Effector memory CD4-positive, alpha-beta T cell (primary cell): ENCODE data around the gene CCDC50.

Experiments used
- DNase-seq, 3 donors: peaks; one replicate each; pipeline ENCODE4 v3.0.0-alpha.2; 2020
- H3K27ac ChIP-seq: 2 replicates; pipeline ENCODE4 v1.7.0; 2013; ENCODE audit warnings: mild to moderate bottlenecking, low read length, moderate library complexity; ENCODE audit not compliant: insufficient read depth, poor library complexity, severe bottlenecking
- H3K27me3 ChIP-seq: replicated peaks from 2 replicates; pipeline ENCODE4 v1.7.0; 2013; ENCODE audit warnings: mild to moderate bottlenecking, low read length; ENCODE audit not compliant: insufficient read depth, control insufficient read depth, poor library complexity, severe bottlenecking
- H3K36me3 ChIP-seq: 2 replicates; pipeline ENCODE4 v1.7.0; 2013; ENCODE audit warnings: mild to moderate bottlenecking, low read length, moderate library complexity; ENCODE audit not compliant: control insufficient read depth, insufficient read depth
- H3K4me1 ChIP-seq: 2 replicates; pipeline ENCODE4 v1.7.0; 2013; ENCODE audit warnings: low read length, mild to moderate bottlenecking; ENCODE audit not compliant: control insufficient read depth, insufficient read depth, poor library complexity, severe bottlenecking
- H3K4me3 ChIP-seq: 2 replicates; pipeline ENCODE4 v1.7.0; 2013; ENCODE audit warnings: low read length, low read depth, mild to moderate bottlenecking; ENCODE audit not compliant: insufficient read depth, poor library complexity, severe bottlenecking
- H3K9me3 ChIP-seq: 2 replicates; pipeline ENCODE4 v1.7.0; 2013; ENCODE audit warnings: mild to moderate bottlenecking, low read length, moderate library complexity; ENCODE audit not compliant: control insufficient read depth

The CCDC50 gene

DNA sequence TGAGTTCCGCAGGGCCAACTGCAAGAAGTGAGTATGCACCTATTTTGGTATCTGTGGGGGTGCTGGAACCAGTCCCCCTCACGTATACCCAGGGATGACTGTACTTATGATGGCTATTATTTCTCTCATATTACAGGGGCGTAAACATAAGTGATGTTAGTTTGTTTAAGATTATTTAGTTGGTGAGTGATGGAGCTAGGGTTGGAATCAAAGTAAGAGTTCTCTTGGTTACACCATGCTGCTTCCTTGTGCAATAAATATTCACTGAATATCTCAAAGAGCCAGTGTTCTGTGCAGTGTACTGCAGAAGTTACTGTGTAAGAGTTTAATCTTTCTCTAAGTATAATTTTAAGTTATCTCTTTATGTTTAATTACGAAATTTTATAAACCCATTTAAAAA, 13.9 kb downstream of the CCDC50 start:
- Histone ChIP-seq H3K36me3 (no peaks in the 10 kb centered on the region), H3K9me3 (no peaks in the 10 kb centered on the region), H3K27me3 (no peaks in the 10 kb centered on the region), H3K4me1 (no peaks in the 10 kb centered on the region), H3K4me3 (no peak overlapping the region), H3K27ac (no peak overlapping the region)
- DNase-seq: no peak

DNA sequence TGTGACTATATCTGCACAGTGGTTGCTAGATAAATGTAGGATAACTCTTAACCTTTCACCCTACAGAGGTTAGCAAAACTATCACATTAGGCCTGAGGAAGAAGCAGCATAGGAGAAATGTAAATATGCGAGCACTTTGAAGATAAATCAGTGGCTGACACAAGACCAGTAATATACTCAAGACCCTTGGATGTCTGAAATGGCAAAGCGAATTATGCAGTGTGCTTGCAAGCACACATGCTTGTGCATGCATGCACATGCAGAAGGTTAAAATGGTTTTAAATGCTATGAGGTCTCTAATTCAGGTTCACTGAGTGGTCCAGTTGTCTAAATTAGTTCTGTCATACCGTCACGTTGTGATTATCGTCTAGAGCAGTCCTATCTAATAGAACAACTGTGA, 14.7 kb downstream of the CCDC50 start:
- Histone ChIP-seq H3K4me1 (no peaks in the 10 kb centered on the region), H3K4me3 (no peak overlapping the region), H3K36me3 (no peaks in the 10 kb centered on the region), H3K9me3 (no peaks in the 10 kb centered on the region), H3K27me3 (no peaks in the 10 kb centered on the region), H3K27ac (no peak overlapping the region)
- no peak for DNase-seq

DNA sequence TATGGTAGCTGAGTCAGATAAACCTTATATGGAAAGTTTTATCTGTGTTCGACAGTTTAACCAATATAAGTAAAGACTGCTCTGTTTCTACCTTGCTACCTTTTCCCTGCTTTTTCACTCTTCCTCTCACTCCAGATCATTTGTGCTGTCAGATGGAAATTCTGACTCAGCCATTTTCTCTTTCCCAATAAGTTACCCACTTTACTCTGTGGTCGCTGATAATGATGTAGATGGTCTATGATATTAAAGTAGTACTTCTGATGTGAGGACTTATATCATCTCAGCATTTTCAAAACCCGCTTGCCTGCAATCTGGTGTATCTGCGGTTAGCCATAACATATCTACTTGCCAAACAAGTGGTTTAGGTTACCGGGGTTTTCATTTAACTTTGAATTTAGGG, 16.1 kb downstream of the CCDC50 start:
- Histone ChIP-seq H3K36me3 (no peaks in the 10 kb centered on the region), H3K9me3 (no peaks in the 10 kb centered on the region), H3K4me3 (no peak overlapping the region), H3K27me3 (no peaks in the 10 kb centered on the region), H3K27ac (no peak overlapping the region), H3K4me1 (no peaks in the 10 kb centered on the region)
- no peak for DNase-seq

DNA sequence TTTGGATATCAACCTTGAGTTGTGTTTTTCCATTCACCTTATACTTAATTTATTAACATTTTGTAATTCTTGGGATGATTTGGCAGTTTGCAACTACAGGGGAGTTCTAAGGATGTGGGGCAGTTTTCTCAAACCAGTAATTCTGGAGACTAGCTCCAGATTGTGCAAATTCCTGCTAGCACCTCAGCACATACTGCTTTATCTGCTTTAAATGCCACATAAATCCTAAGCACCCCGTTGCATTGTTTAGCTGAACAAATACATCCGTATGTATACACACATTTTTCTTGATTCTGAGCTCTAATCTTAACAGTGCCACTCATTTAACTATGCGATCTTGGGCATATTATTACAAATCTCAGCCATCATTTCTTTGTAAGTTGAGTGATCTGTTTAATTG, 18.0 kb downstream of the CCDC50 start:
- no peaks in the 10 kb centered on the region for H3K27me3 ChIP-seq
- no peak overlapping the region for H3K27ac ChIP-seq
- no peaks in the 10 kb centered on the region for H3K36me3 ChIP-seq
- DNase-seq: no peak
- H3K4me1 ChIP-seq: no peaks in the 10 kb centered on the region
- no peak overlapping the region for H3K4me3 ChIP-seq
- H3K9me3 ChIP-seq: no peaks in the 10 kb centered on the region

DNA sequence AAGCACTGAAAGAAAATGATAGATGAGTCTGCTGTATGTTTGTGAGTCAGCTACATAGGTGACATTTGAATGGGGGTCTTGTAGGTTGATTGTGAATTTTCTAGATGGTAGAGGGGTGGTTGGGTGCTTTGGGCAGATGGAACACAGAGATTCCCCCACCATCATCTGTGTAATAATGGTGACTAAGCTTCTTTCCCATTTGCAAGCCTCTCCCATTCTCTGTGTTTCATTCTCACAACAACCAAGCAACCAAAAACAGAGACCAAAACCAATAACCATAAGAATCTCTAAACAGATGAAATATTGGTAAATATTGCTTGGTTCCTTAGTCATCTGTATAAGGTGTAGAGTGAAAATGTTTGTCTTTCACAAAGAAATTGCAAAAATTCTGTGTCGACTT, 18.9 kb downstream of the CCDC50 start:
- no peaks in the 10 kb centered on the region for H3K36me3 ChIP-seq
- H3K27me3 ChIP-seq: no peaks in the 10 kb centered on the region
- DNase-seq: no peak
- no peak overlapping the region for H3K27ac ChIP-seq
- no peaks in the 10 kb centered on the region for H3K4me1 ChIP-seq
- no peaks in the 10 kb centered on the region for H3K9me3 ChIP-seq
- no peak overlapping the region for H3K4me3 ChIP-seq

DNA sequence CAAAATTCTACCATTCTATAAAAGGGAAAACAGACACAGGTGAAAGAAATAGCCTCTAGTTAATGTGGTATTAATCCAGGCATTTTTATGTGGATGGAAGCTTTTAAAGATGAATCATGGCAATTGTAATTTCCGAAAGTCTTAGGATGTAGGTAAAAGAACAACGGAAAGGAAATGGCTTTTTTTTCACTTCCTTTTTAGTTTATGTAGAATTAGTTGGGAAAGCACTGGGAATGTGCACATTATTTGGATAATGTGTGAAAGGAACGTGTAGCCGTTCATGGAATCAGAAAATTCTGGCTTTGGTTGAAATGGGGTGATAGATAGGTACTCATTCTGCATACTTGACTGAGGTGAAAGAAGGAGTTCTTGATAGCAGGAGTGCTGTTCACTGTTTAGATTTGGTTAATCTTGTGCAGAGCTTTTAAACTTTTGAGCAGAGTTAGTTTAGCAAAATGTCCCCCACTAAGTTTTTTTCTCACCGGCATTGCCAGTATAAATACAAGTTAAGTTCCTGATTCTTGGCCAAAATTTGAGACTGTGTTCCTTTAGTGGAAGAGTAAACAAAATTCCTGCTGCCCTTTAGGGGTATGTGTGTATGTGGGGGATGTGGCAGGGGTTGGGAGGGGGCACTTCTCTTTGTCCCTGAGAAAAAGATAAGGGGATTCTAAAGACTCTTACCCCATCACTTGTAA, 21.3 kb downstream of the CCDC50 start:
- Histone ChIP-seq H3K4me1 (no peaks in the 10 kb centered on the region), H3K27ac (no peak overlapping the region), H3K9me3 (no peaks in the 10 kb centered on the region), H3K36me3 (no peaks in the 10 kb centered on the region), H3K27me3 (no peaks in the 10 kb centered on the region), H3K4me3 (no peak overlapping the region)
- no peak for DNase-seq

DNA sequence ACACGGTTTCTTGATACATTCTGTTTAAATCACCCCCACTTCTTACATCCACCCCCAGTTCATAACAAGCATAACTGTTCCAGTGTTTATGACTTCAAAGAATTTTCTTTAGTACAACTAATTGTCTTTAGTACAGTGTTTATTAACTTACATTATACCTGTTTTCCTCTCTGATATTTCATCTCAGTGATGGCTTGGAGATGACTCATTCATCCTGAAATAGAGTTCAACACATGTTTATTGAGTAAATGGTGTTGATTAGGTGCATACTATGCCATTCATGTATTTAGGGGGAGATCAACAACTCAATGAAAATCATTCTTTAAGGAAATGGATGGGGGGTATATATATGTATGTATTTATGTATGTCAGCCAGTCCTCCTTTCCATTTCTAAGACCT, 22.8 kb downstream of the CCDC50 start:
- Histone ChIP-seq H3K36me3 (no peaks in the 10 kb centered on the region), H3K4me1 (no peaks in the 10 kb centered on the region), H3K4me3 (no peak overlapping the region)

DNA sequence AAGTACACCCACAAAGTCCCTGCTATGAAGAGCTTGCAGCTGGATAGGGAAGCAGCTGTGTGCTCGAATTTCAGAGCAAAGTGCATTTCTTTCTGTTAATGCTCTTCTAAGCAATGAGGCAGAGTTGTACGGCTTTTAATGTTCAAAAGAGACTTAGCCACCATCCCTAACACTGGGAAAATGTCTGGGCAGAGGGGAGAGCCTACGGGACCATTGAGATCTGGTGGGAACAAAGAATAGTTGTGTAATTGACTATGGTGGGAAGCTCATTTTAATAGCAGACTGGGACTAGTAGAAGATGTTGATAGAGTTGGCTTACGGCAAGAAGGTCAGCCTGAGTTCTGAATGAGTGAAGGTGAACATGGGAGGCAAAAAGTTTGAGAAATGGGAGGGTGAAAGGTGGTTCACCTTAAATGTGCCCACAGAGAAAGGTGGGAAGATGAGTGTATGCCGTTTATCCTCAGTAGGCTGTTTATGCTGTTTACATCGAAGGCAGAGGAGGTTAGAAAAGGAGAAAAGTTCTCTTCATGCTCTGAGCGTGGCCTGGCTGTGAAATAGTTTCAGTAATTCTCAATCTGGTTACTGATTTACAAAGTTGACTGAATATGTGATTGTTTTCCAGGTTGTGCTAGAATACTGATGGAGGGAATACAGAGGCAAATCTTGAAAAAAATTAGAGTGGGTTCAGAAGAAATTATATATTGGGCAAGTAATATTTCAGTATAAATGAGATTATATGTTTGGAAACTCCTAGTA, 24.0 kb downstream of the CCDC50 start:
- no peak overlapping the region for H3K4me3 ChIP-seq
- no peaks in the 10 kb centered on the region for H3K4me1 ChIP-seq
- H3K9me3 ChIP-seq: no peaks in the 10 kb centered on the region

More for the DNA sequence above, 22.8 kb downstream of the CCDC50 start:
- H3K9me3 ChIP-seq: no peaks in the 10 kb centered on the region
- no peak overlapping the region for H3K27ac ChIP-seq
- no peak for DNase-seq
- H3K27me3 ChIP-seq: no peaks in the 10 kb centered on the region

DNA sequence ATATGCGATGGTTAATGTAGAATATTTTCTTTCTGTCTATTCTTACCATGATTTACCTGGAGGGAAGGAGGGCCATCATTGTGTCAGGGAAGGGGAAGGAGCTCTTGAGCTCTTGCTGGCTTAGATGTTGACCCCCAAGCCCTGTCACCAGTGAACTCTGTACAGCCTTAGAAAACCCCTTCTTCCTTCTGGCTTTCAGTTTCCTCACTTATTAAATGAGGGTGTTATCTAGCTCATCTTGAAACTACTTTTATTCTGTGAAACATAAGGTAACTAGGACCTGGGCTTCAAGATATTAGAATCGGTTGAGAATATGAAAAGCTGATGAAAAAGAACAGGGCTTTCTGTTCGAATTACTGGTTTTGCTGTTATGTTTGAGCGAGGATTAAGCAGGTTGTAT, 26.2 kb downstream of the CCDC50 start:
- Histone ChIP-seq H3K36me3 (no peaks in the 10 kb centered on the region), H3K4me3 (no peak overlapping the region), H3K27ac (no peak overlapping the region), H3K27me3 (no peaks in the 10 kb centered on the region), H3K4me1 (no peaks in the 10 kb centered on the region), H3K9me3 (no peaks in the 10 kb centered on the region)
- DNase-seq: no peak

More for the DNA sequence above, 24.0 kb downstream of the CCDC50 start:
- Histone ChIP-seq H3K36me3 (no peaks in the 10 kb centered on the region), H3K27me3 (no peaks in the 10 kb centered on the region), H3K27ac (no peak overlapping the region)
- no peak for DNase-seq

DNA sequence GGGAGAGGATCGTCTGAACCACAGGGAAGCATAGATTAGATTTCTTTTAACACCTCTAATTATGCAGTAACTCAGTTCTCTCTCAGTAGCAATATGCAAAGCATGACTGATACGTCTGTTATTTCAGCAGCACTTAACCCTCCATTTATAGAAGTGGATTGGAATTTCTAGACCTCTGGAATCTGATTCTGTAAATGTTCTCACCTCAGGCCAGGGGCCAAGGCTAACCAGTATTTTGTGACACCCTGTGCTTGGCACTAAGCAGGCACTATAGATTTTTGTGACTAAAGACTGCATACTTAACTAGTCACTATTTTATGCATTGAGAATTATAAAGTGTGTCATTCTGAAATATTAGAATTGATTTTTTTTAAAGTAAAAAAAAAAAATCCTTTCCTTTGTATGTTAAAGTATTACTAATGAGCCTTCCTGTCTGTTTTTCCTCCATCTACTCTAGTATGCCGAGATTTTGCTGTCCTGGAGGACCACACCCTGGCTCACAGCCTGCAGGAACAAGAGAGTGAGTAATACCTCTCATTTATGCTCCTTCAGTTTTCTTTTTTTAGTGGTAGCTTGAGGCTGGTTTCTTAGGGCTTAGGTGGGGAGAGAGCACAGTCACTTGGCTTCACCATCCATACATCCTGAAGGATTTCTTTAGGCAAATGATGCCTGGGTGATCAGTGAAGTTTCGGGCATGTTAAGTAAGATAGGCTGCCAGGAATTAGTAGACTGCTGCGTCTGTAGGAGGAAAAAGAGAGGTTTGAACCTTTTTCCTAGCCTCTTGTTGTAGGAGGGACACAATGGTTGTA, 27.6 kb downstream of the CCDC50 start:
- Histone ChIP-seq H3K9me3 (no peaks in the 10 kb centered on the region), H3K4me3 (no peak overlapping the region), H3K27me3 (no peaks in the 10 kb centered on the region), H3K27ac (no peak overlapping the region), H3K4me1 (no peaks in the 10 kb centered on the region), H3K36me3 (no peaks in the 10 kb centered on the region)
- DNase-seq: no peak
